ENCODE measurements around the gene WDFY3. TPM values are rescaled to one million over a fixed set of nuclear protein-coding genes. Genes with fewer than 3 reads are reported as not detected.

The WDFY3 gene
- total RNA-seq, 4 donors from 2014 or later = 103 to 141 (median 121) TPM

GRCh38 chr4:84634961-84635360 lies 331.5 kb downstream of the WDFY3 start:
- intact Hi-C loops (cut with DNase I) = no loop called here
- Histone ChIP-seq H3K4me3 (replicated peaks in 1 of 3) (no peak overlapping the region), H3K36me3 (no peaks in the 10 kb centered on the region), H3K27ac (no peak overlapping the region), H3K9me3 (no peaks in the 10 kb centered on the region), H3K4me1 (no peaks in the 10 kb centered on the region), H3K27me3 (no peaks in the 10 kb centered on the region)
- no peak for DNase-seq
- 96 to 98% methylated on average over 1 of the region's 1 CpG for WGBS, 2 donors
- TF ChIP-seq CTCF (IDR thresholded peaks at IDR 0.05) (no peak), POLR2A (IDR thresholded peaks at IDR 0.05) (no peak)

- TF ChIP-seq CTCF (IDR thresholded peaks at IDR 0.05) (no peak), POLR2A (IDR thresholded peaks at IDR 0.05) (no peak)
- Histone ChIP-seq H3K27me3 (no peaks in the 10 kb centered on the region), H3K4me3 (replicated peaks in 1 of 3) (no peak overlapping the region), H3K4me1 (peaks cover 0 to 2% of the 10 kb centered on the region in 2 donors), H3K27ac (no peak overlapping the region), H3K36me3 (no peaks in the 10 kb centered on the region), H3K9me3 (no peaks in the 10 kb centered on the region)
- WGBS, 2 donors = 95 to 98% methylated on average over 2 of the region's 2 CpGs
- intact Hi-C loops (cut with DNase I) = no loop called here
- no peak for DNase-seq
These were observed 334.4 kb downstream of the WDFY3 start for GRCh38 chr4:84632092-84632491.

- Histone ChIP-seq H3K36me3 (no peaks in the 10 kb centered on the region), H3K9me3 (no peaks in the 10 kb centered on the region), H3K4me3 (replicated peaks in 1 of 3) (no peak overlapping the region), H3K27me3 (no peaks in the 10 kb centered on the region), H3K27ac (no peak overlapping the region), H3K4me1 (peaks cover 0 to 3% of the 10 kb centered on the region in 2 donors)
- WGBS, 2 donors = 85 to 88% methylated on average over 3 of the region's 3 CpGs
- DNase-seq = no peak
- intact Hi-C loops (cut with DNase I) = no loop called here
- TF ChIP-seq CTCF (IDR thresholded peaks at IDR 0.05) = no peak
- no peak for TF ChIP-seq POLR2A (IDR thresholded peaks at IDR 0.05)
These were observed 334.9 kb downstream of the WDFY3 start for GRCh38 chr4:84631573-84631972.

- Histone ChIP-seq H3K4me1 (peaks cover 3 to 9% of the 10 kb centered on the region in 2 donors), H3K27ac (peak overlapping the region; percentile 35 to 59 (median 43)), H3K9me3 (no peaks in the 10 kb centered on the region), H3K27me3 (no peaks in the 10 kb centered on the region), H3K4me3 (replicated peaks in 1 of 3) (no peak overlapping the region), H3K36me3 (no peaks in the 10 kb centered on the region)
- intact Hi-C loops (cut with DNase I) = no loop called here
- 34 to 54% methylated on average over 5 of the region's 5 CpGs for WGBS, 2 donors
- no peak for TF ChIP-seq POLR2A (IDR thresholded peaks at IDR 0.05)
- TF ChIP-seq CTCF (IDR thresholded peaks at IDR 0.05) = no peak
- peak in 1 of 2 donors; percentile 14 for DNase-seq
These were observed 339.8 kb downstream of the WDFY3 start for GRCh38 chr4:84626673-84627072.

GRCh38 chr4:84623661-84624060 lies 342.8 kb downstream of the WDFY3 start:
- Histone ChIP-seq H3K4me3 (replicated peaks in 1 of 3) (no peak overlapping the region), H3K27ac (peak overlapping the region in 2 of 3 donors; percentile 55 to 71), H3K27me3 (no peaks in the 10 kb centered on the region), H3K9me3 (no peaks in the 10 kb centered on the region), H3K4me1 (peaks cover 3 to 9% of the 10 kb centered on the region in 2 donors), H3K36me3 (no peaks in the 10 kb centered on the region)
- 50 to 53% methylated on average over 11 of the region's 11 CpGs for WGBS, 2 donors
- intact Hi-C loops (cut with DNase I) = no loop called here
- peak in 1 of 6 experiments; percentile 16 for TF ChIP-seq CTCF (IDR thresholded peaks at IDR 0.05)
- TF ChIP-seq POLR2A (IDR thresholded peaks at IDR 0.05) = no peak
- DNase-seq = peak; percentile 83 to 85
